GDM1 (cell line): ENCODE data around the gene TMPRSS7.

ENCODE experiments used
- DNase-seq: peaks from one replicate; lab custom pipeline; 2025; lab: John Stamatoyannopoulos, UW

The TMPRSS7 gene, protein sequence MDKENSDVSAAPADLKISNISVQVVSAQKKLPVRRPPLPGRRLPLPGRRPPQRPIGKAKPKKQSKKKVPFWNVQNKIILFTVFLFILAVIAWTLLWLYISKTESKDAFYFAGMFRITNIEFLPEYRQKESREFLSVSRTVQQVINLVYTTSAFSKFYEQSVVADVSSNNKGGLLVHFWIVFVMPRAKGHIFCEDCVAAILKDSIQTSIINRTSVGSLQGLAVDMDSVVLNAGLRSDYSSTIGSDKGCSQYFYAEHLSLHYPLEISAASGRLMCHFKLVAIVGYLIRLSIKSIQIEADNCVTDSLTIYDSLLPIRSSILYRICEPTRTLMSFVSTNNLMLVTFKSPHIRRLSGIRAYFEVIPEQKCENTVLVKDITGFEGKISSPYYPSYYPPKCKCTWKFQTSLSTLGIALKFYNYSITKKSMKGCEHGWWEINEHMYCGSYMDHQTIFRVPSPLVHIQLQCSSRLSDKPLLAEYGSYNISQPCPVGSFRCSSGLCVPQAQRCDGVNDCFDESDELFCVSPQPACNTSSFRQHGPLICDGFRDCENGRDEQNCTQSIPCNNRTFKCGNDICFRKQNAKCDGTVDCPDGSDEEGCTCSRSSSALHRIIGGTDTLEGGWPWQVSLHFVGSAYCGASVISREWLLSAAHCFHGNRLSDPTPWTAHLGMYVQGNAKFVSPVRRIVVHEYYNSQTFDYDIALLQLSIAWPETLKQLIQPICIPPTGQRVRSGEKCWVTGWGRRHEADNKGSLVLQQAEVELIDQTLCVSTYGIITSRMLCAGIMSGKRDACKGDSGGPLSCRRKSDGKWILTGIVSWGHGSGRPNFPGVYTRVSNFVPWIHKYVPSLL

DNA sequence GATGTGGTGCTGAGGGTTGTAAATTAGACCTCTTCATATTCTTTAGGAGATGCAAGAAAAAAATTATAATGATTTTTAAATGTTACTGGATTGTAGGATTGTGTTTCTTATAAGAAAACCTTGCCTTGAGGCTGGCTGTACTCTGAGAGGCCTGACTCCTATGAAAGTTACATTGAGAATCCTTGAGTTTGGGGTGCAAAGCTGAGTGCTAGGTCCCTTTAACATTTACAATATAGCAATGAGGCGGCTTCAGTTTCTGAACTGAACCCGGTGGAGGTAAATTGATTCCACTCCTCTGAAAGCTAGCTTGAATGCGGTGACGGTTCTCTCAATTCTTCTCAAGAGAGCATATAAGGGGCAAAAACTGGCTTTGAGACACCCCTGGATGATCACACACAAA lies at the start of gene TMPRSS7:
Gene TMPRSS7, plus strand, starts transcription at position 301 of the 400 bp plus-strand sequence. CDS start 110 bp downstream, outside the sequence.
- DNase-seq, result no peak

DNA sequence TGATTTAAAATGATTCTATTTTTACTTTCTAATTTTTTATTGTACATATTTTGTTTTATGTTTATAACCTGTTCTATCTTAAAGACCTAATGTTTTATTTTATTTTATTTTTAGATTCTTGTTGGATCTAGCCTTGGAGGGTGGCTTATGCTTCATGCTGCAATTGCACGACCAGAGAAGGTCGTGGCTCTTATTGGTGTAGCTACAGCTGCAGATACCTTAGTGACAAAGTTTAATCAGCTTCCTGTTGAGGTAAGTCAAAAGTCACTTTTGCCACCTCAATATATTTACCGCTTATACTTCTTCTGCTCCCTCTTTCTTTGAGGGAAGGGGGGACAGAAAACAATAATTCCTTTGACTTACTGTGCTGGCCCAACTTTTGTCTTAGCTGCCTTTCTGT lies 47.7 kb upstream of the TMPRSS7 start:
- no peak for DNase-seq

DNA sequence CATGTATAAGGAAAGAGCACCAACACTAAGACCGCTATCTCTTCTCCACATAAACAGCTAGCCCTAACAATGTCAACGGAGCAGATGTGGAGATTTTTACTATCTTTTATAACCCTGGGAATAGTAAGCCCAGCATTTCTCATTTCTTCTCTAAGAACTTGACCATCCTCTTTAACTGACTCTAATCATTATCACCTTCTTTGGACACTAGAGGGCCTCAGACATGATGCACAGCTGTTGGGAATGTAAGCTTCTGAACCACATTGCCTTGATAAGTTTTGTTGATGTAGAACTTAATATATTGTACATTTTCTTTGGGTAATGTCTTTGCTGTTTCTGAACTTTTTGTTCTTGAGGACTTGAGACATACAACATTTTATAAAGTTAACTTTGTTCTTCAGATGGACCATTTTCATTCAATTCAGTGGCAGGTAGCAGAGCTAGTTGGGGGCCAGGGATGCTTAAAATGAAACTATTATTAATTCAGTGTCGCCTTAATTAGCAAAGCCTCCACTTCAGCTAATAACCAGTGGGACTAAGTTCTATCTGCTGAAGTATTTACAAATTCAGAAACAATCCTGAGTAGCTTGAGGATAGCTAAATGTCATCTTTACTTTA lies 45.4 kb upstream of the TMPRSS7 start:
- DNase-seq, result no peak

DNA sequence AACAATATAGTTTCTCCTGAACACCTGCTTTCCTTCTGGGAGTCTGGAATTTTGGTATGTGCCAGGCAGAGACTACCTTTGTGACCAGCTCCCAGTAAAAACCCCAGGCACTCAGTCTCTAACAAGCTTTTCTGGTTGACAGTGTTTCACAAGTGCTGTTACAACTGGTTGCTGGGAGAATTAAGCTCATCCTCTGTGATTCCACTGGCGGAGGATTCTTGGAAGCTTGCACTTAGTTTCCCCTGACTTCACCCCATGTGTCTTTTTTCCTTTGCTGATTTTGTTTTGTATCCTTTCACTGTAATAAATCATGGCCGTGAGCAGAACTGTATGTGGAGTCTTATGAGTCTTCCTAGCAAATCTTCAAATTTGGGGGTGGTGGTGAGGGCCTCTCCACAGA lies 41.5 kb upstream of the TMPRSS7 start:
- DNase-seq, result no peak

DNA sequence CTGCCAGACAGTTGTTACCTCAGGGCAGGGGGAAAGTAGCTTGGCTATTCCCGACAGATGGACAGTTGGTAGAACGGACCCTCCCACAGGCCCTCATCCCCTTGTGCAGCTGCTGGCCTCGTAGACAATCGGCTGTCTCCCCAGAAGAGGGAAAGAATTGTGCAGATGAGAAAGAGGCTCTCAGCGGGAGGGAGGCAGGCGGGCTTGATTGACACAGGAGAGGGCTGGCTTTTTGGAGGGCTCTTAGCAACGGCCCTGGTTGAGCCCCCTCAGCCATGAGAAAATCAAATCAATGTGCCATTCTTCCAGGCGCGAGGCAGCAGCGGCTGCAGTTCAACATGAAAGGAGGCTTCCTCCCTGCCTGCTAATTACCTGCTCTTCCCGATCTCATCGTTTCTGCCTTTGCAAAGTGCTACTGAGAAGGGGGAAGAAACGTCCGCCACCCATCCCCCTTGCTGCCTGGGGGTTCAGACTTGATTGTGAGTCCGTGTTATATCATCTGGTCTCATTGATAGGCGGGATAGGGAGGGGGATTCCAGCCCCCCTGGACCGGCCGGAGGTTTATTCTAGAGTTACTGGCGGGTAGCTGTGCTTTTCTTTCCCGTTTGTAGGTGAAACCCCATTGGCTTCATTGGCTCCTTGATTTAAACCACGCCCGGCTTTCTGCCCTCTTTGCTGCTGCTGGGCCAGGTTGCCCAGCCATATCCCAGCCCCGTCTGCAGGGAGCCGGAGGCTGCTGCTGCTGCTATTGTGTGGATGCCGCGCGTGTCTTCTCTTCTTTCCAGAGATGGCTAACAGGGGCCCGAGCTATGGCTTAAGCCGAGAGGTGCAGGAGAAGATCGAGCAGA lies 35.7 kb upstream of the TMPRSS7 start, which contains the start of gene TAGLN3:
Gene TAGLN3, plus strand, starts transcription at position 287 of the 848 bp plus-strand sequence. Its CDS starts 501 bp downstream, at position 788.
- DNase-seq, result no peak

DNA sequence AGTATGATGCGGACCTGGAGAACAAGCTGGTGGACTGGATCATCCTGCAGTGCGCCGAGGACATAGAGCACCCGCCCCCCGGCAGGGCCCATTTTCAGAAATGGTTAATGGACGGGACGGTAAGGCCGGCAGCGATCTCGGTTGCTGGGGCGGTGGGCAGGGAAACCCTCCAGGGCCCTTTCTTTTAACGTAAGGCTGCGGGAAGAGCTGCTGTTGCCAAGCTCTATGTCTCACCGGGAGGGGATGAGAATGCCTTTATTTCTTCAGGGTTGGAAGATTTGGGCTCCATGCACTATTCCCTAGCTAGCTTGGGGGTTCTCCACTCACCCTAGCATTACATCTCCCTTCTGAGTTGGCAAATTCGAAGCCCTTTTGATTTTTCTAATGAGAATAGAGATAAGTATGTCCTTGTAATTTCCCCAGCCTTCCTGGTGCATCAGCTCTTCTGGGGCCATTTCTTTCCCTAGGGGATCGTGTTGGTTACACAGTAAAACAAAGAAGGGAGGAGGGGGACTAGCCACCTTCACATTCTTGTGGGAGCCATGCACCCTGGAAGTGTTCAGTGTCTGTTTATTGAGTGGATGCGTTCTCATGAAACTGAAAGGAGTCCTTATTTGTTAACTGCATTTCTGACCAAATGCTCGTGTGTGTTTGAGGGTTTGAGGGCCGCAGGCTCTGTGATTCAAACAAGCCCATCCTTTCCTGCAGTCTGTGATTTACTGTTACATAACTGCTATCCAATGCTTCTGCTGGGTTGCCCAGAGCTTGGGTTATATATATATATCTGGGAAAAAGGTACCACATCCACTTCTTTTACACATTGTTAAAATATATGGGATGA lies 34.8 kb upstream of the TMPRSS7 start:
- no peak for DNase-seq

DNA sequence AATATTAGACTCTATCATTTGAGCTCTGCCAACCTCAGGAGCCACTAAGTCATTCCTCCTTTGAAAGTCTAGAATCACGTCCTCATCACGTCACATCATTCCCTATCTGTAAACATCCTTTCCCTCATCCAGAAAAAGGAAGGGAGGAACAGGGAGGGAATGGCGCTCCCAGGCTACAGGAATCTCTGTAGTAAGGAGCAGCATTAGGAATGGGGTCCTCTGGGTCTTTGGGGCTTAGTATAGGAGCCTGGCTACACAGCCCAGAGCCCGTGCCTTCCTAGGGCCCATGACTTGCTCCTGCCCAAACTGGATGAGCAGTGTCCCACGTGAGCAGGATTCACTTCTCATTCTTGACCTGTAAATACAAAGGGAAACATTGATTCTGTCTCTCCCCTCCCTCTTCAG lies 34.2 kb upstream of the TMPRSS7 start:
- no peak for DNase-seq

DNA sequence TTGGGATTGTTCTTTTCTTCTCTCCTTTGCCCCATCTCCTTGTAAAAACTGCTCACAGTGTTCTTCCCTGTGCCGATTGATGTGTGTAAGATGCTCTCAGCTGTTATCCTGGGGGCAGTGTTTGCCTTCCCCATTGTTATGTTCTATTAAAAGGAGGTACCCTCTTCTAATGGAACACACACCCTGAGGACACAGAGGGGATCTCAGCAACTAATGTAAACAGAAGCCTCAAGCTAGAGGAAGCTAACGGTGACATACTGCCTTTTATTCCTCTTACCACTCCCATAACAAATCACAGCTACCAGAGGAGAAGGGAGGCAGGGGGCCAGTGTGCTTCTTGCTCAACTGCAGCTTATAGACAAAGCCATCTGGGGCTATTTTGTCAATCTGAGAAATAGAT lies 33.6 kb upstream of the TMPRSS7 start:
- DNase-seq, result no peak

DNA sequence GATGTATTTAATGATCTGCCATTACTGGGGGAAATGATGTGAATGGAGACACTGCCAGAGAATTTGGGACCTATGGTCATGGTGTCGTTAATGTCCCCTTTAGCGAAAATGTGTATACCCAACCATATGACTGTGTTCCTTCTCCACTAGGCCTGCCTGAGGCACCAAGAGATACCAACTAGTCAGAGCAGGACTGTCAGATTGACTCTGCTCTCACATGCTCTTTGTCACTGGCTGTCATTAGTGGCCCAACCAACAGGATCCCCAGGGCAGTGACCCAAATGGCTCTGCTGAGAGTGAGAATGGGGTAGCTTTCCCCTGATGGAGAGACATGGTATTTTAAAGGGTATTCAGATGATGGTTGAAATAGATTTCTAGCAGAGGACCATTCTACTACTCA lies 33.0 kb upstream of the TMPRSS7 start:
- DNase-seq, result no peak

DNA sequence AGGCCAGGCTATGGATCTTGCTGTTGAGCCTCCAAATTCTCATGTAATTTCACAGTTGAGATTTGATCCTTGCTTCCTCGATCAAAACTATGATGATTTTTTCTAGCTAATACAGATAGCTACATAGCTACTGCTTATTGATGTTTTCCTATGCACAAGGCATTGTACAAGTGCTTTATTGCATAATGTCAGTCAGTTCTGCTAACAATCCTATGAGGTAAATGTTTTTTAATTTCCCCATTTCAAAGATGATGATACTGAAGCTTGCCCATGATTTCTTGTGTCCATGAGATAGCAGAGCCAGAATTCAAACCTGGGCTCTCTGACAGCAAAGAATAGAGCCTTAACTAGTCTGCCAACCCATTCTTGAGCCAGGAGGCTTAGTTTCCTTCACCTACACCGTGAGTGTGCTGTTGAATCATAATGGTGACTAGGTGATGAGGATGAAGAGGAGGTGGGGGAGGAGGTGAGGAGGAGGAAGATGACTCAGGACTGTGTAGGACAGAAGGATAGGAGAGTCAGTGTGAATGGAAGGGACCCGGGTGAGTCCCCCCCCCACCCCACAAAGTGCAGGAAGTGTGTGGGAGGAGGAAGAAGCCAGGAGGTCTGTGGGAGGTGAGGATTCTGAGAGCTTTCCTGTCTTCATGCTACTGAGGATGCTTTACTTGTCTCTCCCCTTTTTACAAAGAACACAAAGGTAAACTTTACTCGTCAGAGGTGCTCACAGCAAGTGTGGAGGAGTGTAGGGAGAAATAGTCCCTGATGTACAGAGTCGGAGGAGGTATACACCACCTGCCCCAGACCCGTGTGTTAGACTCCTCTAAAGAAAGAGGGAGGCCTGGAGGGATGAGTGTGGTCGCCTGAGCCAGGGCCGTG lies 32.2 kb upstream of the TMPRSS7 start:
- DNase-seq, result no peak

DNA sequence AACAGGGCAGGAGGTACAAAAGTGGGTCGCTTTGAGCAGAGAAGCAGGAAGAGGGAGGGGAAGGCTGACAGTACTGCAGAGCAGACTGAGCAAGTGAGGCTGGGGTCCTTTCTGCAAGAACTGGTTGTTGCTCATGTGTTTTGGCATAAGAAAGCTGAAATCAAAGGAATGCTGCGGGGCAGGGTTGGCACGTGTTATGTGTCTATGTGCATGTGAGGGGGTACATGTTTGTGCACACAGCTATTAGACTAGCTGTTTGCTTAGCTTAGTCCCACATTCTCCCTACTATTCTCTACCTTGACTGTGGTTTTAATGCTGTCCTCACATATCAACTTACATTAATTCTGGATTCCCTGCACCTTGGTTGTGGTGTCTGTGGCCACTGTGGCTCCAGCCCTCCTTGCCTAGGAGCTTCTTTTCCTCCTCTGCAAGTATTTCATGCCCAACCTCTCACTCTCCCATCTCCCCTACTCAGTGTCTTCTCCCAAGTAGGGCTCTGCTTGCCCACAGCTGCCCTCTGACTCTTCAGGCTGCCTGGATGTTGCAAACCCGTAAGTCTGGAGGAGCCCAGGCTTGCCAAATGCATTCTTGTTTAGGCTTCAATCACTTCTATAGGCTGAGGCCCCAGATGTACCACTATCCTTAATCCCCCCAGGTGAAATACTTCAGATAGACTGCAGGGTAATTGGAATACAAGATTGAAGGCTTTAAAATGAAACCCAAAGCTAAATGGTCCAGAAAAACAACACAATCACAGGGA lies 31.0 kb upstream of the TMPRSS7 start:
- DNase-seq, result no peak

DNA sequence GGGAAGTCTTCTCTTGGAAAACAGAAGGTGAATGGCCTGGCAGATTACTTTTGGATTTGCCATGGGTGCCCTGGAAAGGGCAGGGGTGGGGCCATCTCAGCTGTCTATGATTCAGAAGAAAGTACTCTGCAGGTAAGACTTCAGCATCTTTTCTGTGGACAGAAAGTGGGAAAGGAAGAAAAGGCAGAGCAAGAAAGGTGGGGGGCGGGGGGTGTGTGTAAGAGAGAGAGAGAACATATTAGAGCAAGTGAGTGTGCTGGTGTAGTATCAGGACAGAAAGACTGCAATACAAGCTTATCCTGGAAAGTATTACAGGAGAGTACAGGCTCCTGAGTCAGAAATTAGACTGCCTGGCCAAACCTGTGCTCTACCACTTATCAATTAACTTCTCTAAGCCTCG lies 30.3 kb upstream of the TMPRSS7 start:
- no peak for DNase-seq

DNA sequence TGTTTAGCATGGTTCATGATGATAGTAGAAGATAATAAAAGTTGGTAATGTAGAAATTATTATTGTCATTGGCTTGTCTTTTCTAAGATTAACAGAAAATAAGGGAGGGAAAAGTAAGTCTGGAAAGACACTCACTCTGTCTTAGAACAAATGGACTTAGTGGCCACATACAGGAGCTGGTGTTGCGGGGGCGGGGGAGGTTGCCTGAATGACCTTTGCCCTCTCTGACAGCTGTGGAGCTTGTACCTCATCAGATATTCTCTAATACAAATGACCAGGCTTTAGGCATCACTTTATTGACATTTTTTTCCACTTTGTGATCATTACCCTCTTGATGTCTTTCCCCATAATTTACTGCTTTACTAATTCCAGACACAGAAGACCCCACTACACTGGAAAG lies 29.9 kb upstream of the TMPRSS7 start:
- no peak for DNase-seq

DNA sequence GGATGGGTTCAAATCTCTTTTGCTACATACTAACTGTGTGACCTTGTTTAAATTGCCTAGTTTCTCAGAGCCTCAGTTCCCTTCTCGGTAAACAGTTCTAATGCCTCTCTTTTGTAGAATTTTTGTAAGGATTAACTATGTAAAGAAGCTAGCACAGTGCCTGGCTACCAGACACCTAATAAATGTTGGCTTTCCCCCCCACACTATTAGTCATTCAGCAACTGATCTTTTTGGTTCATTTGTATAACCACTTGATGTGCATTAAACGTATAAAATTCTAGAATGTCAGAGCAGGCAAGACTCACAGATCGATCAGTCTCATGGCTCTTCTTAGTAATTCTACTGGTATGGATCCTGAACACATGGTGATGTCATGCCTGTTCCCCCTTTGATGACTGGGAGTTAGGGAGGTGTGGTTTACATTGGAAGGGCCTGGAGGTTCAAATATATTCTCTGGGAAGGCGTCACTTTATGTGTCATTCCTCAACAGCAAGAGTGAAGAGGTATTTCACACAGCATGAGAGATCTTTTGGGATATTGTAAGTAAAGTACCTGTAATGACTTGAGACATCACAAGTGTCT lies 29.4 kb upstream of the TMPRSS7 start:
- DNase-seq, result no peak

DNA sequence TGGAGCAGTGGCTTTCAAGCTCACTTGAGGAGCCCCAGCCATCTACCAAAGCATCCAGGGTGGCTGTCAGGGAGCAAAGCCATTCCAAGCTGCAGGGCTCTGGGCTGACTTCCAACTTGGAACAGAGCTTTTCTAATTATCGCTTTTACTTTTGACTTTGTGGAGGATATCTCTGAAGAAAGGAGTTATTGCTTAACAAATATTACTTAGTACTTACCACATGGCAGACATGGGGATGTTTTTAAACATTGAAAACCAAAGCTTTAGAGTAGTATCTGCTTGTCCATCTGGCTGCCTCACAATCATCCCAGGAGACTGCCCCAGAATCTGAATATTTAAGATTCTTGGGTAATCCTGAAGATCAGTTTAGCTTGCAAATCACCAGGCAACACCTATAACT lies 26.9 kb upstream of the TMPRSS7 start:
- DNase-seq, result no peak

DNA sequence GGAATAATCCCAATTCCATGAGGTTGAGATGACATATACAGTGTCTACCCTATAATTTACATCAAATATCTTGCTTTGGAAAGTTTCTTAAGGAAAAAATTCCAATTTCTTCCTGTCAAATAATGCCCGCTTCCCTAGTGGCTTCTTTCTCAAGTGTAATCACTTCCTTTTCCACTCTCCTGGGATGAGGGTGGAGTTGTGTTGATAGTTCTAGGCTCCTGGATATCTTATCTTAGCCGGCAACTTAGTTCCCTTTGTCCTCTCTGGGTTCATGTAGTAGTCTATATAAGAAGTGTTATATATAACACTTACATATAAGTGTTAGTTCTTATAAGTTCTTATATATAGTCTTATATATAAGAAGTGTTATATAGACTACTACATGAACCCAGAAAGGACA lies 24.9 kb upstream of the TMPRSS7 start:
- DNase-seq, result no peak

DNA sequence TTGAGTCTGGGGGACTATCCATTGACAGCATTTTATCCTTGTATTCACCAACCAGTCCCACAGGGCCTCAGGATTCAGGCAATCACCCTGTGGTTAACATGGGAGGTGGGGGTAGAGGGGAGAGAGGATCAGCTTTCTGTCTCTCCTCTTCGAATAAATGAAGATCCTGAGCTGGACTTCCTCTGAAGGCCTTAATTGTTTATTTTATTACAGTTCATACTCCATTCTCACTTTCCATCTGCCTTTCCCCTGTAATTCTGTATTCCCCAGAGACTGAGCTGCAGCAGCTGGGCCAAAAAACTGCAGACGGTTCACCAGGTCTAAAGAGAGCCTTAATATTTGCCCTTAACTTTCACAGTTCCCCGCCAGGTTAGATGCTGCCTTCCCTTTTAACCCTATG lies 23.9 kb upstream of the TMPRSS7 start:
- no peak for DNase-seq

DNA sequence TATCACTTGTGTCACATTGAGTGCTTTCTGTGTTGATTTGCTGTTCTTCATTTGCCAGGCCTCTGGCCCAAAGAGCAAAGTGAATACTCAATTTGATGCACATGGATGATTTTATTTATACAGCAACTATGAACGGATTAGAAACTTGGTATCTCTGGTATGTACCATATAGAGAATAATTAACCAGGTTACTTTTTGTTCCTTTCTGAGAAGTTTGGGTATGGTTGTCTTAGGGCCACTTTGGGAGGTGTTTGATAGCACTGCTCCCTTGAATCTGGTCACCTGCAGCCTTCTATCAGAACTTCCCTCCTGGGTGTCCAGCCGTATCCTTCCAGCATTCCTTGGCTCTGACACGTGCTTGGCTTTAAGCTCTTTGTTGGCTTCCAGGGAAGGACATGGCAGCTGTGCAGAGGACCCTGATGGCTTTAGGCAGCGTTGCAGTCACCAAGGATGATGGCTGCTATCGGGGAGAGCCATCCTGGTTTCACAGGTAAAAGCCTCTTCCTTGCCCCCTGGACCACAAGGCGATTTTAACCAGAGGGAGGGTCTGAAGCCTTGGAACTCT lies 23.1 kb upstream of the TMPRSS7 start:
- no peak for DNase-seq
